ENCODE results near the gene HMMR. TPM values are rescaled to one million over a fixed set of nuclear protein-coding genes. Genes with fewer than 3 reads are reported as not detected.
A peak's percentile ranks its signal among the peaks of the same experiment; 100 is the strongest.

HMMR gene
- total and polyA plus RNA-seq, 9 of the 15 experiments (the other 6 are each of a cell fraction or from before 2014, with no cell fraction given) = 74.9 to 133 (median 90.8) TPM

DNA sequence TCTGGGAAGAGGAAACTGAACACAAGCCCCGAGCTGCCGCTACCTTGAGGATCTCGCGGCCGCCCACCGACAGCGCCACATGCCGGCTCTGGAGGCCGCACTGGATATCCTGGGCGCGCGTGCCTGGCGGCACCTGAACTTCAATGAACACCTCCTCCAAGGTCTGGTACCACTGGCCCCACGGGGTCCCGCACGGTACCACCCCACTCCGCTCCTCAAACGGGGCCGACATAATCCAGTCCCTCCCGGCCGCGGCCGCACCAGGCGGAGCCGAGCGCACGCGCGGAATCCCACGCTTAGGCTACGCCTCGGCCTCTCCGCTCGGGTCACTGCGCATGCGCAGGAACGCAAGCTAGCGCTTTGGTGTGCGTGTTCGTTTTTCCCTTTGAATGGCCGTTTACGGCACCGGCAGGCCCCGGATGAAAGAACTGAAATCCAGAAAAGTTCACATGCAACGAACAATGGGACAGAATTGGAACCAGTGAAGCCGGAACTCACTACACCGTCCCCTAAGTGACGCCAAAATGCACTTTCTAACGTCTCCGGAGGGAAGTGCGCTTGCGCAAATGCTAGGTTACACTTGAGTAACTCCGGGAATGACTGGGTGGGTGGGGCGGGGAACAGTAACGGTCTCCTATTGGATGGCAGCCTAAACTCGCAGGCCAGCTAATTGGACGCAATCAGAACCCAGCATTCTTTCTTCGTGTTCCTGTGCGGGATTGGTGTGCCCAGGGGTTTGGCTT lies 442 bp upstream of the HMMR start, which contains the start of gene NUDCD2 (continued):
- TF ChIP-seq BCLAF1 (IDR thresholded peaks at IDR 0.05; ENCODE audit: borderline replicate concordance in 1 of 2, control insufficient read depth in 1 of 2, low read depth in 2 of 2, low read length in 1 of 2) = no peak
- peak; percentile 84 for TF ChIP-seq FOS (IDR thresholded peaks at IDR 0.05; ENCODE audit: extremely low read depth, insufficient read length)
- TF ChIP-seq, protein P1, sequence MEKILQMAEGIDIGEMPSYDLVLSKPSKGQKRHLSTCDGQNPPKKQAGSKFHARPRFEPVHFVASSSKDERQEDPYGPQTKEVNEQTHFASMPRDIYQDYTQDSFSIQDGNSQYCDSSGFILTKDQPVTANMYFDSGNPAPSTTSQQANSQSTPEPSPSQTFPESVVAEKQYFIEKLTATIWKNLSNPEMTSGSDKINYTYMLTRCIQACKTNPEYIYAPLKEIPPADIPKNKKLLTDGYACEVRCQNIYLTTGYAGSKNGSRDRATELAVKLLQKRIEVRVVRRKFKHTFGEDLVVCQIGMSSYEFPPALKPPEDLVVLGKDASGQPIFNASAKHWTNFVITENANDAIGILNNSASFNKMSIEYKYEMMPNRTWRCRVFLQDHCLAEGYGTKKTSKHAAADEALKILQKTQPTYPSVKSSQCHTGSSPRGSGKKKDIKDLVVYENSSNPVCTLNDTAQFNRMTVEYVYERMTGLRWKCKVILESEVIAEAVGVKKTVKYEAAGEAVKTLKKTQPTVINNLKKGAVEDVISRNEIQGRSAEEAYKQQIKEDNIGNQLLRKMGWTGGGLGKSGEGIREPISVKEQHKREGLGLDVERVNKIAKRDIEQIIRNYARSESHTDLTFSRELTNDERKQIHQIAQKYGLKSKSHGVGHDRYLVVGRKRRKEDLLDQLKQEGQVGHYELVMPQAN (IDR thresholded peaks at IDR 0.05; ENCODE audit: borderline replicate concordance) = peak; percentile 75; the same call in 1 of the 2 replicates
- no peak for TF ChIP-seq ZNF354B (CRISPR knock-in tag; IDR thresholded peaks at IDR 0.05)
- TF ChIP-seq, protein P2, sequence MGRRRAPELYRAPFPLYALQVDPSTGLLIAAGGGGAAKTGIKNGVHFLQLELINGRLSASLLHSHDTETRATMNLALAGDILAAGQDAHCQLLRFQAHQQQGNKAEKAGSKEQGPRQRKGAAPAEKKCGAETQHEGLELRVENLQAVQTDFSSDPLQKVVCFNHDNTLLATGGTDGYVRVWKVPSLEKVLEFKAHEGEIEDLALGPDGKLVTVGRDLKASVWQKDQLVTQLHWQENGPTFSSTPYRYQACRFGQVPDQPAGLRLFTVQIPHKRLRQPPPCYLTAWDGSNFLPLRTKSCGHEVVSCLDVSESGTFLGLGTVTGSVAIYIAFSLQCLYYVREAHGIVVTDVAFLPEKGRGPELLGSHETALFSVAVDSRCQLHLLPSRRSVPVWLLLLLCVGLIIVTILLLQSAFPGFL (CRISPR knock-in tag; IDR thresholded peaks at IDR 0.05) = no peak
- TF ChIP-seq ZNF511 (CRISPR knock-in tag; IDR thresholded peaks at IDR 0.05) = peak; percentile 91
- no peak for TF ChIP-seq GTF2A2 (tag; IDR thresholded peaks at IDR 0.05)
- no peak for TF ChIP-seq ZNF561 (CRISPR knock-in tag; conservative IDR thresholded peaks at IDR 0.05)
- no peak for TF ChIP-seq MCM2 (IDR thresholded peaks at IDR 0.05; ENCODE audit: low read depth)
- no peak for TF ChIP-seq ZNF318 (IDR thresholded peaks at IDR 0.05; ENCODE audit: borderline replicate concordance in 1 of 2, low read depth in 1 of 2)

All from K562 (cell line).